Hepatocyte (in vitro differentiated cells): Measurements from ENCODE around the gene DUSP6.

Experiments used
- EZH2 ChIP-seq: fragments of 200-600 bp; sonication (generic); IDR thresholded peaks from 2 replicates; pipeline ENCODE4 v1.6.1; 2016; ENCODE audit warnings: antibody characterized with exemption, mild to moderate bottlenecking, borderline replicate concordance
- TF ChIP-seq, protein P1 (sequence below): fragments of 200-600 bp; sonication (generic); IDR thresholded peaks from 2 replicates; pipeline ENCODE4 v1.5.1; 2016; ENCODE audit warnings: antibody characterized with exemption, mild to moderate bottlenecking; ENCODE audit not compliant: poor library complexity

- TF ChIP-seq, protein P1, sequence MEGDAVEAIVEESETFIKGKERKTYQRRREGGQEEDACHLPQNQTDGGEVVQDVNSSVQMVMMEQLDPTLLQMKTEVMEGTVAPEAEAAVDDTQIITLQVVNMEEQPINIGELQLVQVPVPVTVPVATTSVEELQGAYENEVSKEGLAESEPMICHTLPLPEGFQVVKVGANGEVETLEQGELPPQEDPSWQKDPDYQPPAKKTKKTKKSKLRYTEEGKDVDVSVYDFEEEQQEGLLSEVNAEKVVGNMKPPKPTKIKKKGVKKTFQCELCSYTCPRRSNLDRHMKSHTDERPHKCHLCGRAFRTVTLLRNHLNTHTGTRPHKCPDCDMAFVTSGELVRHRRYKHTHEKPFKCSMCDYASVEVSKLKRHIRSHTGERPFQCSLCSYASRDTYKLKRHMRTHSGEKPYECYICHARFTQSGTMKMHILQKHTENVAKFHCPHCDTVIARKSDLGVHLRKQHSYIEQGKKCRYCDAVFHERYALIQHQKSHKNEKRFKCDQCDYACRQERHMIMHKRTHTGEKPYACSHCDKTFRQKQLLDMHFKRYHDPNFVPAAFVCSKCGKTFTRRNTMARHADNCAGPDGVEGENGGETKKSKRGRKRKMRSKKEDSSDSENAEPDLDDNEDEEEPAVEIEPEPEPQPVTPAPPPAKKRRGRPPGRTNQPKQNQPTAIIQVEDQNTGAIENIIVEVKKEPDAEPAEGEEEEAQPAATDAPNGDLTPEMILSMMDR, result no peak
- no peak for TF ChIP-seq EZH2
These were observed 3.2 kb downstream of the DUSP6 start for GRCh38 chr12:89348894-89349699.
